ENCODE data around the gene KMT2C.
"Not testable (repeated sequence)": the region's sequence is repeated elsewhere in the genome, so short reads cannot be mapped to it uniquely, and the experiment has no call there.

The KMT2C gene

DNA sequence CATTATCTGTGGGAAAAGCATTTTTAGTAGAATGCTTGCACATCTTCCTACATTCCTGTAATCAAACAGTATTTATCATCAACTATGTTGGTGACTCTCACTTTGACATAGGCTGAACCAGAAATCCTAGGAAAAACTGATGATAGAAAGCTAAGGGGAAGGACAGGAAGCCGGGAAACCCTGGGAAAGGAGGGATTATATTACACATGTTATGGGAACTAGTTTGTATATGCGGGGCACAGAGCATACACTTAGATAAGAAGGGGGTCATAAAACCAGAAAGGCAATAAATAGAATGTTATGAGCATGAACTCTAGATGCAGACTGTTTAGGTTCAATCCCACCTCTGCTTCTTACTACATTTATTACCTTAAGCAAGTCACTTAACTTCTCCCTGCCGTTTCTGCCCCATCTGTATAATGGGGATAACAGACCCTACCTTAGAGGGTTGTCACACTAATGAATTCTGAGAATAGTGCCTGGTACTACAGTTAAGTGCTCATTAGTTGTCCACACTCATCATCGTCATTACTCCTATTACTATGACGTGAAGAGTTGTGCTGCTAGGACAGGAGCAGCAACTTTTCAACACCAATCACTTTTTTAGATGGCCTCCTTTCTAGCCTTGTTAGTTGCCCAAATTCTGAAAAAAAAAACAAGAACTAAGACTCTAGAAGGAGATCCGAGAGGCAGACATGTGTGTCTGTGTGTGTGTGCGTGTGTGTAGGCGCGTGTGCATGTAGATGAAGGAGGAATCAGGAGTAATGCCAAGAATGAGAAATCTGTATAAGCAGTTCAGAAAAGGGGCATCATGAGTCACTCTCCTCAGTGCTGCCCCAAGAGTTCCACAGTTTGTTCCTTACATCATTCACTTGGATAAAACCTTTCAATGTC, 52.2 kb downstream of the KMT2C start:
- Histone ChIP-seq H3K9ac (no peak overlapping the region), H3K9me3 (peaks cover 35% of the 10 kb centered on the region), H3K36me3 (peaks cover 4% of the 10 kb centered on the region; the same call in 1 of the 2 replicates), H3K4me1 (no peaks in the 10 kb centered on the region), H3K27me3 (no peaks in the 10 kb centered on the region), H3K4me2 (no peak overlapping the region), H3K27ac (no peak overlapping the region), H3K4me3 (no peak overlapping the region), H4K20me1 (peaks cover 82% of the 10 kb centered on the region)
- TF ChIP-seq Cebpa-rat (IDR thresholded peaks at IDR 0.05): no peak

DNA sequence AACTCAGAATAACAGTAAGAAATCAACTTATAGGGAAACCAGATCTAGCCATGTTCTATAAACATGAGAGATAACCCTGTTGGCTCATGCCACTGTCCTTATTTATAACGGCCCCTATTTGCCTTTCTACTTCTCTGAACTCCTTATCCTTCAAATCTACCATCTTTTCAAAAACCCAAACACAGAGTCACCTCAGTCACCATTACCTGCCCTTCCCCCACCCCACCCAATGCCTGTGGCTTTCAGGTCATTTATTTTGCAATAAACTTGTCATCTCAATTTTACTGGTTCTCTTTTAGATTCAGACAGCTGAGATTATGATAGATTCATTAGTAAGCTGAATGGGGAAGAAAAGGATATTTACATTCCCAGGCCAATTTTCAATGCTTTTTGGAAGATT, 53.6 kb downstream of the KMT2C start:
- H3K4me2 ChIP-seq: no peak overlapping the region
- no peak for TF ChIP-seq Cebpa-rat (IDR thresholded peaks at IDR 0.05)
- peaks cover 13% of the 10 kb centered on the region for H3K36me3 ChIP-seq
- H3K4me3 ChIP-seq: no peak overlapping the region
- peaks cover 70% of the 10 kb centered on the region for H4K20me1 ChIP-seq
- H3K4me1 ChIP-seq: no peaks in the 10 kb centered on the region
- no peak overlapping the region for H3K27ac ChIP-seq
- H3K9ac ChIP-seq: no peak overlapping the region
- peaks cover 43% of the 10 kb centered on the region for H3K9me3 ChIP-seq
- H3K27me3 ChIP-seq: no peaks in the 10 kb centered on the region

DNA sequence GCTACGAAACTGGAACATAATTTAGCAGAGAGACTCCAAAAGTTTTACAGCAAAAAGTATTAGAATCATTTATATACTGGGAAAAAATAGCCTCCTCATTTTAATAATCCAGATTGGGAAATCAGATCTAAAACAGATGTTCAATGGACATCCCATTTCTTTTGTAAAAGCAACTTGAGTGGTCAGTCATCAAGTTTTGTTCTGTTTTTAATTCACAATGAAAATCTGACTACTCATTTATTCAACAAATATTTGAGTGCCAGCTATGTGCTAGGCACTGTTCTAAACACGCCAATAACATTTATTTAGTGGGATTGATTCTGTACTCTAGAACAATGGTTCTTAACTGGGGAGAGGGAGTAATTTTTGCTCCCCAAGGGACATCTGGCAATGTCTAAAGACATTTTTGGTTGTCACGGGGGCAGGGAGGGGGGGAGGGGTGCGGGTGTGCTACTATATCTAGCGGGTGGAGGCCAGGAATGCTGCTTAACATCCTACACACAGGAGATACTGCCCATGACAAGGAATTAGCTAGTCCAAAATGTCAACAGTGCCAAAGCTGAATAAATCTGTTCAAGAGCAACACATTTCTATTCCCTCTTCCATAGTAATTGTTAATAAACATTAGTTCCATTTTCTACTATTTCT, 54.7 kb downstream of the KMT2C start:
- peaks cover 64% of the 10 kb centered on the region for H4K20me1 ChIP-seq
- H3K4me2 ChIP-seq, H3K4me1 ChIP-seq, H3K27me3 ChIP-seq, H3K9ac ChIP-seq, H3K27ac ChIP-seq, H3K4me3 ChIP-seq: not testable (repeated sequence)
- H3K9me3 ChIP-seq: peaks cover 55% of the 10 kb centered on the region
- peaks cover 25% of the 10 kb centered on the region for H3K36me3 ChIP-seq

DNA sequence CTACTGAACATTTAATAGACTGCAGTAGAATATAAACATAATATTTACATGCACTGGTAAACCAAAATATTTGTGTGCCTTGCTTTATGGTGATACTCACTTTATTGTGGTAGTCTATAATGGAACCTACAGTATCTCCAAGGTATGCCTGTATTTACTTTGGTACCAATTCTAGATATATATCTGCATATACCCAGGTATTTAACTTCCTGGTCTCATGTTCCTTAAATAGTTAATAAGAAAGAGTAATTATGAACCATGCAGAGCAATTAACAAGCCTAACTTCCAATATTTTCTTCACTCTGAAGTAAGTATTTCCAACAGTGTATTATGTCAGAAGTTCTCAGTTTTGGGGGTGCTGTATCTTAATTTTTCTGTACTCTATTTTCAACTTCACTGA, 57.3 kb downstream of the KMT2C start:
- H3K36me3 ChIP-seq: peaks cover 34% of the 10 kb centered on the region
- not testable (repeated sequence) for H3K27ac ChIP-seq, H3K4me3 ChIP-seq, H3K27me3 ChIP-seq, H3K4me1 ChIP-seq, H3K9ac ChIP-seq, H3K4me2 ChIP-seq
- H4K20me1 ChIP-seq: peaks cover 64% of the 10 kb centered on the region
- peaks cover 70% of the 10 kb centered on the region for H3K9me3 ChIP-seq

DNA sequence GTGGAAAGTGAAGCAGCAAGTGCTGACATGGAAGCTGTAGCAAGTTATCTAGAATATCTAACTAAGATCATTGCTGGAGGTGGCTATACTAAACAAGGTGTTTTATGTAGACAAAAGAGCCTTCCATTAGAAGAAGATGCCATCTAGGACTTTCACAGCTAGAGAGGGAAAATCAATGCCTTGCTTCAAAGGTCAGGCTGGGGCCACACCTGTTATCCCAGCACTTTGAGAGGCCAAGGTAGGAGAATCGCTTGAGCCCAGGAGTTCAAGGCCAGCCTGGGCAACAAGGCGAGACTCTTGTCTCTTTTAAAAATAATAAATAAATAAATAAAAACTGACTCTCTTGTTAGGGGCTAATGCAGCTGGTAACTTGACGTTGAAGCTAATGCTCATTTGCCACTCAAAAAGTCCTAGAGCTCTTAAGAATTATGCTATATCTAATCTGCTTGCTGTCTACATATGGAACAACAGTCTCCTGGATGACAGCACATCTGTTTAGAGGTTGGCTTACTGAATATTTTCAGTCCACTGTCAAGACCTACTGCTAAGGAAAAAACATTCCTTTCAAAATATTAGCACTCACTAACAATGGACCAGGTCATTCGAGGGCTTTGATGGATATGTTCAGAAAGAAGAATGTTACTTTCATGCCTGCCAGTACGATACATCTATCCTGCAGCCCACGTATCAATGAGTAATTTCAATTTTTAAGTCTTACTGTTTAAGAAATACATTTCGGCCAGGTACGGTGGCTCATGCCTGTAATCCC, 58.9 kb downstream of the KMT2C start:
- Histone ChIP-seq H3K36me3 (peaks cover 34% of the 10 kb centered on the region), H4K20me1 (peaks cover 55% of the 10 kb centered on the region), H3K9me3 (peaks cover 83% of the 10 kb centered on the region)
- H3K27ac ChIP-seq, H3K4me3 ChIP-seq, H3K4me1 ChIP-seq, H3K27me3 ChIP-seq, H3K9ac ChIP-seq, H3K4me2 ChIP-seq: not testable (repeated sequence)

DNA sequence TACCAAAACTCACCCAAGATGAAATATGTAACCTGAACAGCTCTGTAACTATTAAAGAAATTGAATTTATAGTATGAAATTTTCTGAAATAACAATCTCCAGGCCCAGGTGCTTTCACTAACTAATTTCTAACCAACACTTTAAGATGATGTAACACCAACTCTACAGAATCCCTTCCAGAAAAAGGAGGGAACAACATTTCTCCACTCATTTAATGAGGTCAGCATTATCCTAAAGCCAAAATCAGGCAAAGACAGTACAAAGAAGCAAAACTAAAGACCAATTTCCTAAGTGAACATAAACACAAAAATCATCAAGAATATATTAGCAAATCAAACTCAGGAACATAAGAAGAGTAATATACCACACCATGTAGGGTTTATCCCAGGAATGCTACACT, 65.5 kb downstream of the KMT2C start:
- peaks cover 28% of the 10 kb centered on the region for H3K36me3 ChIP-seq
- H3K4me2 ChIP-seq: no peak overlapping the region
- H3K4me1 ChIP-seq: no peaks in the 10 kb centered on the region
- H3K4me3 ChIP-seq: no peak overlapping the region
- H4K20me1 ChIP-seq: peaks cover 83% of the 10 kb centered on the region
- H3K27me3 ChIP-seq: no peaks in the 10 kb centered on the region
- no peak overlapping the region for H3K9ac ChIP-seq
- no peak overlapping the region for H3K27ac ChIP-seq
- peaks cover 63% of the 10 kb centered on the region for H3K9me3 ChIP-seq
- no peak for TF ChIP-seq Cebpa-rat (IDR thresholded peaks at IDR 0.05)

DNA sequence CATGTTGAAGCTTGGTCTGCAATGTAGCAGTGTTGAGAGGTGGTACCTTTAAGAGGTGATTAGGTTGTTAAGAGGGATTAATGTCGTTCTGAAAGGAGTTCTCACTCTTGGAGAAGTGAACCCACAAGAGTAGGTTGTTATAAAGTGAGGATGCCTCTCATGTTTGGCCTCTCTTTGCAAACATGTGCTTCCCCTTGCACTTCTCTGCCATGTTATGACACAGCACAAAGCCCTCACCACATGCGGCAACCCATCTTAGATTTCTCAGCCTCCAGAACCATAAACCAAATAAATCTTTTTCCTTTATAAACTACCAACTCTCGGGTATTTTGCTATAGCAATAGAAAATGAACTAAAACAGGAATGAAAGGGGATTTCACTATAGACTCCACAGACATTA, 66.3 kb downstream of the KMT2C start:
- Histone ChIP-seq H3K4me1 (no peaks in the 10 kb centered on the region), H3K9ac (no peak overlapping the region), H4K20me1 (peaks cover 83% of the 10 kb centered on the region), H3K36me3 (peaks cover 27% of the 10 kb centered on the region), H3K4me2 (no peak overlapping the region), H3K27me3 (no peaks in the 10 kb centered on the region), H3K4me3 (no peak overlapping the region), H3K9me3 (peaks cover 56% of the 10 kb centered on the region), H3K27ac (no peak overlapping the region)
- no peak for TF ChIP-seq Cebpa-rat (IDR thresholded peaks at IDR 0.05)

DNA sequence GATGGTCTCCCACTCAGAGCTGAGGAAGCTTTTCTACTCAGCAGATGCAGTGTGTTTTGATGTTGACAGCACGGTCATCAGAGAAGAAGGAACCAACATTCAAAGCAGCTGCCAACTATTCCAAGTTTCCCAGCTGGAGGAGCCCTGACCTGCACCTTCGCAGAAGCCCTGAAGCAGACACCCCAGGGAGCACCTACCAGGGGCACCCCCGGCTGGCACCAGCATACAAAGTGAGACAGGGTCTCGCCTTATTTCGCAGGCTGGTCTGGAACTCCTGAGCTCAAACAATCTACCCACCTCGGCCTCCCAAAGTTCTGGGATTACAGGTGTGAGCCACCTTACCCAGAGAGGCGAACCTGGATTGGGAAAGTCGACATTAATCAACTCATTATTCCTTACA, 68.6 kb downstream of the KMT2C start:
- no peak overlapping the region for H3K4me3 ChIP-seq
- no peak for TF ChIP-seq Cebpa-rat (IDR thresholded peaks at IDR 0.05)
- H3K9ac ChIP-seq: no peak overlapping the region
- no peak overlapping the region for H3K4me2 ChIP-seq
- H3K27ac ChIP-seq: no peak overlapping the region
- H3K36me3 ChIP-seq: peaks cover 23% of the 10 kb centered on the region
- peaks cover 8% of the 10 kb centered on the region for H3K4me1 ChIP-seq
- peaks cover 97% of the 10 kb centered on the region for H4K20me1 ChIP-seq
- H3K9me3 ChIP-seq: peaks cover 35% of the 10 kb centered on the region
- H3K27me3 ChIP-seq: no peaks in the 10 kb centered on the region

DNA sequence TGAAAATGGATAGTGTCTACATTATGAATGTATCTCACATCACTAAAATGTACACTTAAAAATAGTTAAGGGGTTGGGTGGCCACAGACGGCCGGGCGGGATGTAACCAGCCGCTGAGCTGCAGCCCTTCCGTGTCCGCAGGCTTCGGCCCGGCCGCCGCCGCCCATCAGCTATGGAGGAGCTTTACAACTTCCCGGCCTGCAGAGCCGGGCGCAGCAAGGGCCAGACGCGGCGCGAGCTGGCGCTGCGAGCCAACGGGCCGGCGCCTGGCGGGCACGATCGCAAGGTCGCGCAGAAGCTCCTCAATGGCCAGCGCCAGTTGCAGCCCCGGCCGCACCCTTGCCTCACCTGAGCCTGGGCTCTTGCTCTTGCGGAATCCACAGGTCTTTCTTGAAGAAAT, 69.1 kb downstream of the KMT2C start:
- Histone ChIP-seq H4K20me1 (peaks cover 97% of the 10 kb centered on the region), H3K9ac (no peak overlapping the region), H3K36me3 (peaks cover 21% of the 10 kb centered on the region), H3K4me2 (no peak overlapping the region), H3K9me3 (peaks cover 30% of the 10 kb centered on the region), H3K4me1 (peaks cover 8% of the 10 kb centered on the region), H3K4me3 (no peak overlapping the region), H3K27ac (no peak overlapping the region), H3K27me3 (no peaks in the 10 kb centered on the region)
- no peak for TF ChIP-seq Cebpa-rat (IDR thresholded peaks at IDR 0.05)

Data from BLaER1 (cell line).